Uterus (tissue), 4 donors: ENCODE data around the gene RHCE. TPM values are rescaled to one million over a fixed set of nuclear protein-coding genes. Genes with fewer than 3 reads are reported as not detected.
"Not testable (repeated sequence)": the region's sequence is repeated elsewhere in the genome, so short reads cannot be mapped to it uniquely, and the experiment has no call there.

Source experiments
- DNase-seq, 2 donors: peaks; one replicate each; pipeline ENCODE4 v3.0.0-alpha.2; 2019 to 2020
- H3K27ac ChIP-seq, 2 donors: fragments of 200-600 bp; sonication (generic); 1 replicate in 1 of 2; 2 replicates in 1 of 2; pipeline ENCODE4 v1.5.1; 2016 to 2018
- H3K27me3 ChIP-seq, 2 donors: fragments of 200-600 bp; sonication (generic); one replicate each; pipeline ENCODE4 v1.5.1; 2018 to 2019; ENCODE audit warnings: control low read depth in 1 of 2
- H3K36me3 ChIP-seq, 2 donors: fragments of 200-600 bp; sonication (generic); one replicate each; pipeline ENCODE4 v1.5.1; 2019; ENCODE audit warnings: control low read depth in 1 of 2
- H3K4me1 ChIP-seq, 2 donors: fragments of 200-600 bp; sonication (generic); one replicate each; pipeline ENCODE4 v1.5.1; 2018 to 2019; ENCODE audit warnings: control low read depth in 1 of 2
- H3K4me3 ChIP-seq, 2 donors: fragments of 200-600 bp; sonication (generic); 1 replicate in 1 of 2; 2 replicates in 1 of 2; pipeline ENCODE4 v1.5.1; 2018 to 2019; ENCODE audit warnings: mild to moderate bottlenecking in 1 of 2
- H3K9me3 ChIP-seq, 2 donors: fragments of 200-600 bp; sonication (generic); one replicate each; pipeline ENCODE4 v1.5.1; 2019; ENCODE audit warnings: control low read depth in 1 of 2
- CTCF ChIP-seq, 4 experiments: fragments of 200-600 bp in 2 of 4; fragments of 450-650 bp in 2 of 4; sonication (generic) in 2 of 4; IDR thresholded peaks; one replicate each; pipeline ENCODE4 v1.5.1; 2016 to 2019; ENCODE audit warnings: antibody characterized with exemption in 4 of 4, mild to moderate bottlenecking in 2 of 4, moderate library complexity in 1 of 4
- POLR2A ChIP-seq, 2 donors: fragments of 450-650 bp; IDR thresholded peaks; one replicate each; pipeline ENCODE4 v1.6.1; 2016; ENCODE audit warnings: antibody characterized with exemption in 2 of 2, mild to moderate bottlenecking in 1 of 2, moderate library complexity in 1 of 2
- intact Hi-C: fragments of 100-400 bp; cut with DNase I; formaldehyde crosslinking; loops from one replicate; pipeline ENCODE4 v1.15.1; 2023; ENCODE audit warnings: low total_unique reads
- total RNA-seq, 4 donors: library from RNA; depleted of rRNA in 3 of 4; stranded (reverse); fragments of >200 nt in 3 of 4; gene quantifications; one replicate each; pipeline versions ENCODE4 v1.1.0 to v1.2.4, GENCODE V29; 2014 to 2023
- donor health status: DM: yes; HTN: yes; CAD: no.

RHCE gene
- total RNA-seq, 4 donors from 2014 or later = 0.41 TPM; not detected in 3

GRCh38 chr1:25430073-25430966, 9.7 kb upstream of the RHCE start, which contains the start of gene MACO1:
TSS of gene MACO1 (plus strand) at chr1:25430897. CDS start at chr1:25431099, 202 bp downstream.
- no peaks in the 10 kb centered on the region for H3K9me3 ChIP-seq
- peak within 1 kb of the TSS; percentile 90 to 96 for H3K27ac ChIP-seq
- TF ChIP-seq POLR2A (IDR thresholded peaks at IDR 0.05) (peak; percentile 62 to 80), CTCF (IDR thresholded peaks at IDR 0.05) (no peak)
- H3K4me1 ChIP-seq = peaks cover 0 to 4% of the 10 kb centered on the region in 2 donors
- no peaks in the 10 kb centered on the region for H3K27me3 ChIP-seq
- no peaks in the 10 kb centered on the region for H3K36me3 ChIP-seq
- peak within 1 kb of the TSS; percentile 77 to 99 for H3K4me3 ChIP-seq
- intact Hi-C loops = no loop called here
- DNase-seq = peak; percentile 96

- H3K36me3 ChIP-seq = no peaks in the 10 kb centered on the region
- H3K27me3 ChIP-seq = no peaks in the 10 kb centered on the region
- H3K4me3 ChIP-seq = no peak overlapping the region
- no peak overlapping the region for H3K27ac ChIP-seq
- TF ChIP-seq CTCF (IDR thresholded peaks at IDR 0.05) (no peak), POLR2A (IDR thresholded peaks at IDR 0.05) (no peak)
- H3K9me3 ChIP-seq = no peaks in the 10 kb centered on the region
- no peak for DNase-seq
- no peaks in the 10 kb centered on the region for H3K4me1 ChIP-seq
- intact Hi-C loops = no loop called here
These were observed 8.0 kb upstream of the RHCE start for GRCh38 chr1:25428475-25429166.

GRCh38 chr1:25427696-25428095, 7.1 kb upstream of the RHCE start:
- no peak for DNase-seq
- no peaks in the 10 kb centered on the region for H3K36me3 ChIP-seq
- intact Hi-C loops = no loop called here
- TF ChIP-seq CTCF (IDR thresholded peaks at IDR 0.05) (no peak), POLR2A (IDR thresholded peaks at IDR 0.05) (no peak)
- no peak overlapping the region for H3K4me3 ChIP-seq
- no peak overlapping the region for H3K27ac ChIP-seq
- H3K27me3 ChIP-seq = no peaks in the 10 kb centered on the region
- H3K9me3 ChIP-seq = no peaks in the 10 kb centered on the region
- H3K4me1 ChIP-seq = no peaks in the 10 kb centered on the region

GRCh38 chr1:25425098-25426085, 4.8 kb upstream of the RHCE start:
- Histone ChIP-seq H3K36me3 (no peaks in the 10 kb centered on the region), H3K4me3 (no peak overlapping the region), H3K9me3 (no peaks in the 10 kb centered on the region), H3K4me1 (no peaks in the 10 kb centered on the region), H3K27me3 (no peaks in the 10 kb centered on the region), H3K27ac (no peak overlapping the region)
- TF ChIP-seq CTCF (IDR thresholded peaks at IDR 0.05) (no peak), POLR2A (IDR thresholded peaks at IDR 0.05) (no peak)
- DNase-seq = no peak
- intact Hi-C loops = no loop called here

- H3K4me3 ChIP-seq, H3K27ac ChIP-seq, H3K27me3 ChIP-seq, H3K4me1 ChIP-seq, H3K36me3 ChIP-seq, DNase-seq, intact Hi-C loops, H3K9me3 ChIP-seq: not testable (repeated sequence)
These were observed 2.6 kb upstream of the RHCE start for GRCh38 chr1:25423206-25423605.

- H3K36me3 ChIP-seq, intact Hi-C loops, H3K4me1 ChIP-seq, H3K27me3 ChIP-seq, H3K27ac ChIP-seq, DNase-seq, H3K9me3 ChIP-seq, H3K4me3 ChIP-seq: not testable (repeated sequence)
These were observed 1.3 kb downstream of the RHCE start for GRCh38 chr1:25419339-25419738.

- DNase-seq, intact Hi-C loops, H3K9me3 ChIP-seq, H3K4me3 ChIP-seq, H3K27ac ChIP-seq, H3K27me3 ChIP-seq, H3K4me1 ChIP-seq, H3K36me3 ChIP-seq: not testable (repeated sequence)
These were observed 3.3 kb downstream of the RHCE start for GRCh38 chr1:25417280-25417679.

- H3K36me3 ChIP-seq, H3K4me1 ChIP-seq, H3K4me3 ChIP-seq, H3K9me3 ChIP-seq, H3K27ac ChIP-seq, DNase-seq, intact Hi-C loops, H3K27me3 ChIP-seq: not testable (repeated sequence)
These were observed 6.0 kb downstream of the RHCE start for GRCh38 chr1:25414578-25414977.
